GM12874 (cell line): ENCODE results near the gene AURKA.

Experiments
- TF ChIP-seq, protein P1 (sequence below): IDR thresholded peaks from 2 replicates; pipeline ENCODE4 v1.5.1; 2011; ENCODE audit warnings: low read depth, mild to moderate bottlenecking, control low read depth, low read length, moderate library complexity; ENCODE audit not compliant: insufficient read depth

AURKA gene

DNA sequence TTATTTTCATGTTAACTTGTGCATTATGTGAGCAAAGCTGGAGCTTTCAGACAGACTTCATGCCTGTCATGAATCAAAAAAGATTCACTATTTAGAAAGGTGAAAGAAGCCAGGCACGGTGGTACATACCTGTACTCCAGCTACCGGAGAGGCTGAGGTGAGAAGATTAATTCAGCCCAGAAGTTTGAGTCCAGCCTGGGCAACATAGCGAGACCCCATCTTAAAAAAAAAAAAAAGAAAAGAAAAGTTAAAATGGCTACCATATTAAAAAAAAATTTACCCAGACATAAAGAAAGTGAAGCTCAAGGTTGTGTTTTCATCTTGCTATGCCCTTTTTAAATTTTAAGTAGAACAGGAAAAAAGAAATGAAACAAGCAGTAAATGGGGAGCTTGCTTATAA is 20.9 kb upstream of the AURKA start:
- TF ChIP-seq, protein P1, sequence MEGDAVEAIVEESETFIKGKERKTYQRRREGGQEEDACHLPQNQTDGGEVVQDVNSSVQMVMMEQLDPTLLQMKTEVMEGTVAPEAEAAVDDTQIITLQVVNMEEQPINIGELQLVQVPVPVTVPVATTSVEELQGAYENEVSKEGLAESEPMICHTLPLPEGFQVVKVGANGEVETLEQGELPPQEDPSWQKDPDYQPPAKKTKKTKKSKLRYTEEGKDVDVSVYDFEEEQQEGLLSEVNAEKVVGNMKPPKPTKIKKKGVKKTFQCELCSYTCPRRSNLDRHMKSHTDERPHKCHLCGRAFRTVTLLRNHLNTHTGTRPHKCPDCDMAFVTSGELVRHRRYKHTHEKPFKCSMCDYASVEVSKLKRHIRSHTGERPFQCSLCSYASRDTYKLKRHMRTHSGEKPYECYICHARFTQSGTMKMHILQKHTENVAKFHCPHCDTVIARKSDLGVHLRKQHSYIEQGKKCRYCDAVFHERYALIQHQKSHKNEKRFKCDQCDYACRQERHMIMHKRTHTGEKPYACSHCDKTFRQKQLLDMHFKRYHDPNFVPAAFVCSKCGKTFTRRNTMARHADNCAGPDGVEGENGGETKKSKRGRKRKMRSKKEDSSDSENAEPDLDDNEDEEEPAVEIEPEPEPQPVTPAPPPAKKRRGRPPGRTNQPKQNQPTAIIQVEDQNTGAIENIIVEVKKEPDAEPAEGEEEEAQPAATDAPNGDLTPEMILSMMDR = no peak

DNA sequence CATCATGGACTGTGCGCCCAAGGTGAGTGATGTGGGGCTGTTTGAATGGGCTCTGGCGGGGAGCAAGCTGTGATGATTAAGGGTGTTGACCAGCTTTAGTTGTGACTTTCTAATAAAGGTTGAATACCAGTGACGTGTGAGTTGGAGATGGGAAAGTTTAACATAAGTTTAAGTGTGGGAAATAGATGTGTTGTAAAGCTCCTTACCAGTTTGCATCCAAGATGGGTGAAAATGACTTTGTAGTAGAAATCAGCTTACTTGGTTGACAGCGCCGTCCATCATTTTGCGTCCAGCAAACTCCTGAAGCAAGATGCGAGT is 20.4 kb upstream of the AURKA start:
- TF ChIP-seq, protein P1 = no peak

DNA sequence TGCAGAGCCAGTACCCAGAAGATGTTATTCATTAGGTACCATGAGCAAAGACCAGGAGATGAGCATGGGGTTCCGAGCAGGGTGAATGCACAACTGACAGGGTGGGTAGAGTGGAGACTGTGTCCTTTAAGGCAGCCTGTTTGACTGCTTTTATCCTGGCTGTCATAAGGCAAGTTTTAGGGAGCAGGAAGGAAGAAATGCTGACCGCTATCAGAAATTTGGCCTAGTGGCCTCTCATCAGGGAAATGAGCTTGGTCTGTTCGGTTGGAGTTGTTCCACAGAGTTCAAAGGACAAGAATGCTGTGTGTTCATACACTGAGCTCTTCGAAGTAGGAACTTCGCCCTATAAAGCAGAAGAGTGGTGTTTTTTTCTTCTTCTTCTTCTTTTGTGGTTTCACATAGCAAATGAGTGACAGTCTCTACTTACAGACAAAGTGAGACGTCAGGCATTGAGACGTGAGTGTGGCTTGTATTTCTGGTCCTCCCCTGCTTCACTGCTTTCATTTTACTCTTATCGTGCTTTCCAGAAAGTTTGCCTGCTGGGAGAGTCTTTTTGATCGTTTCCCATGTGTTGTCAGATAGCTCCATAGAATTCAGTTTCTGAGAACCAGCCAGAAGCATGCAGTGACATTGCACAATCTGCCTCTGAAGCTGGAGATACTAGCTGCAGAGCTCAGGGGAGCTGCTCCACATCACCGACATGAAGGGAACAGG is 19.9 kb upstream of the AURKA start, which contains the start of gene CASS4:
CASS4 (plus strand) TSS at position 502 of the 714 bp plus-strand sequence; CDS start at position 701, 199 bp downstream.
- TF ChIP-seq, protein P1 = no peak

DNA sequence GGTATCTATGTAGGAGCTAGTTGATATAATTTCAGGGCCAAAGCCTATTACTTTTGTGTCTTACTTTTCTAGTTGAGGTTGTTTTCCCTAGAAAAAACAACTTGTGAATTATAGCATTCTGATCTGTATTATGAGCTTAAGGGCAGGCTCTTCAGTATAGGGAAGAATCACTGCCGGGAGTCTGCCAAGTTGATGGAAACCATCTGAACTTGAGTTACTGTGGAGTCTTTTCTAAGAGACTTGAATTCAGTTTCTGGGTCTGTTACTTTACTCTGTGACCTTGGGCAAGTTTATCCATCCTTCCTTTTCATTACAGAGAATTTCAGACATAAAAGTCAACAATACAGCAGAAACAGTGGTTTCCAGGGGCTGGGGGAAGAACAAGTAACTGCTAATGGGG is 17.9 kb upstream of the AURKA start:
- TF ChIP-seq, protein P1 = no peak

DNA sequence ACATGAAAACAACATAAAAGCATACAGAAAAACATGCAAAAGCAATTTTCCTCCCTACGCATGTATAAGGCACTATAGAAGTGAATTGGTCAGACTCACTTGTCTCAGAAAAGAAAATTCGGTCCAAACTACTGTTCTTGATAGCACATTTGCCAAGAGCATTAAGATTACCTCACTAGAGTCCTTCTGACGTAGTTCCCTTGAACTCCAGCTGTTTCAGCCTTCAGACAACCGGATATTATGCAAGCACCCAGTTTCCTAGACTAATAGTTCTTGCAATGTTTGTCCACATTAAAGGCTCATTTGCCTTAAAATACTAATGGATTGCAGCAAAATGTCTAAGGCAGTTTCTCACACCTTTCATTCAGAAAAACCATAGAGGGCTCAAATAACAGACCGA is 17.5 kb upstream of the AURKA start:
- TF ChIP-seq, protein P1 = no peak

DNA sequence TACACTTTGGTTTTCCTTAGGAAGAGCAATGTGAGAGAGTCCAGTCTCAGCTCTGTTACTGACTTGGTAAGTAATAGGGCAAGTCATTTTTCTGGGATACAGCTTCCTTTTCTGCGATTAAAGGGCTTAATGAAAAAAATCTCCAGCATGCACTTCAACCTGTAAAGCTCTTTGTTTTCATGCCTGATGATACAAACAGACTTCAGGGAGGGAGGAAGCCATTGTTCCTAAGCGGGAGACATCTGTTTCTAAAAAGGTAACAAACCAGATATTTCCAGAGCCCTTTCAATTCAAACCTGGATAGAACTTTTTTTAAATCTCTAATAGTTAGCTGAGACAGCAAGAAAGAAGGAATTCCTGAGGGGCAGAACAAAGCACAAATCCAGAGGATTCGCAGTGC is 14.9 kb upstream of the AURKA start:
- TF ChIP-seq, protein P1 = no peak

DNA sequence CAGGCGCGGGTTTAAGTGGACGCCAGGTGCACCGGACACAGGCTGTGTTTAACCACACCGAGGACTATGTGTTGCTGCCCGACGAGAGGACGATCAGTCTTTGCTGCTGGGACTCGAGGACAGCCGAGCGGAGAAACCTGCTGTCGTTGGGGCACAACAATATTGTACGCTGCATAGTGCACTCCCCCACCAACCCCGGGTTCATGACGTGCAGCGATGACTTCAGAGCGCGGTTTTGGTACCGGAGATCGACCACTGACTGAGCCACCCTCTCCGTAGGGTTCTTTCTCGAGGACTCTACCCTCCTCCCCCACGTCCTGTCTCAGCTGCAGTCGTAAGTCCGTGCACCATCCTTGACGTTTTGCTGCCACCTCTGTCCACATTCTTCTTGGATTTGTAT is 11.4 kb upstream of the AURKA start:
- TF ChIP-seq, protein P1 = no peak
